K562 (cell line): ENCODE data around the gene CHCHD6. TPM values are rescaled to one million over a fixed set of nuclear protein-coding genes. Genes with fewer than 3 reads are reported as not detected.

Source experiments
- ATAC-seq: fragments of 200-7000 bp; cut with Tn5 transposase; 3 replicates; pipeline ENCODE4 v1.9.1; 2020; ENCODE audit warnings: moderate library complexity
- BruUV-seq: library from RNA; stranded (reverse); fragments of 400-500 nt; replicated peaks from 2 replicates; lab custom pipeline; 2021; lab: Mats Ljungman, UMichigan
- CTCF ChIA-PET: fragments of 300-600 bp; formaldehyde crosslinking; extraction: SDS; loops from one replicate; lab custom pipeline; 2021; ENCODE audit warnings: low intra/inter-chr PET ratio; lab: Yijun Ruan, JAX
- POLR2A ChIA-PET: fragments of 300-600, 350-650 bp; sonication (Branson Sonifier 250); formaldehyde crosslinking; extraction: SDS; loops from one replicate; lab custom pipeline; 2021; ENCODE audit warnings: antibody characterized with exemption, inconsistent platforms; lab: Yijun Ruan, JAX
- DNase-seq, 4 experiments: peaks; one replicate each; pipeline versions ENCODE4 v3.0.0 to v3.0.0-alpha.2; 2011 to 2018; ENCODE audit warnings: low spot score in 3 of 4, mixed read lengths in 3 of 4; ENCODE audit errors: extremely low read depth in 1 of 4
- FAIRE-seq: peaks from 2 replicates; lab custom pipeline; 2011; peaks lifted over from hg19 to GRCh38; lab: Jason Lieb, UNC
- H2AFZ ChIP-seq: 2 replicates; pipeline ENCODE4 v1.6.0; 2011; ENCODE audit warnings: low read depth, low read length, control low read depth, inconsistent platforms
- H3K27ac ChIP-seq: fragments of 200-600 bp; 3 replicates; pipeline ENCODE4 v1.8.0; 2011; ENCODE audit warnings: low read depth, mild to moderate bottlenecking, control low read depth, inconsistent platforms, low read length, moderate library complexity, mixed read lengths; ENCODE audit errors: extremely low read depth
- H3K27me3 ChIP-seq, 2 experiments: fragments of 300-600 bp in 1 of 2; 2 replicates in 1 of 2; 3 replicates in 1 of 2; pipeline versions ENCODE4 v1.6.0 to v1.8.0; 2011; ENCODE audit warnings: inconsistent platforms in 2 of 2, low read length in 2 of 2, mild to moderate bottlenecking in 1 of 2, mixed read lengths in 1 of 2, moderate library complexity in 1 of 2; ENCODE audit not compliant: control insufficient read depth in 2 of 2, insufficient read depth in 2 of 2
- H3K36me3 ChIP-seq: fragments of 300-600 bp; 3 replicates; pipeline ENCODE4 v1.8.0; 2011; ENCODE audit warnings: mild to moderate bottlenecking, low read length, inconsistent platforms; ENCODE audit not compliant: control insufficient read depth, insufficient read depth
- H3K4me1 ChIP-seq, 2 experiments: fragments of 200-600 bp in 1 of 2; replicated peaks in 1 of 2; 2 replicates in 1 of 2; 3 replicates in 1 of 2; pipeline versions ENCODE4 v1.5.1 to v1.8.0; 2011; ENCODE audit warnings: inconsistent platforms in 2 of 2, low read length in 2 of 2, mild to moderate bottlenecking in 1 of 2, mixed read lengths in 1 of 2, moderate library complexity in 1 of 2; ENCODE audit not compliant: control insufficient read depth in 2 of 2, insufficient read depth in 2 of 2
- H3K4me2 ChIP-seq: 2 replicates; pipeline ENCODE4 v1.6.1; 2011; ENCODE audit warnings: low read length, control low read depth, inconsistent platforms, mixed read lengths; ENCODE audit not compliant: insufficient read depth
- H3K4me3 ChIP-seq: fragments of 200-600 bp; sonication (generic), shearing (Covaris generic); 2 replicates; pipeline ENCODE4 v1.5.1; 2016; ENCODE audit warnings: control low read depth, inconsistent platforms
- H3K79me2 ChIP-seq: fragments of 200-600 bp; 3 replicates; pipeline ENCODE4 v1.8.0; 2011; ENCODE audit warnings: low read length, inconsistent platforms; ENCODE audit not compliant: control insufficient read depth, insufficient read depth
- H3K9ac ChIP-seq, 2 experiments: 2 replicates each; pipeline versions ENCODE4 v1.6.0 to v1.6.1; 2011; ENCODE audit warnings: low read depth in 2 of 2, low read length in 2 of 2, control low read depth in 1 of 2, inconsistent platforms in 1 of 2, mild to moderate bottlenecking in 1 of 2, mixed read lengths in 1 of 2; ENCODE audit not compliant: insufficient read depth in 1 of 2
- H3K9me1 ChIP-seq: one replicate; pipeline ENCODE4 v1.6.0; 2011; ENCODE audit warnings: inconsistent platforms, mild to moderate bottlenecking, low read length, moderate library complexity; ENCODE audit not compliant: control insufficient read depth, insufficient read depth
- H3K9me3 ChIP-seq: replicated peaks from 2 replicates; pipeline ENCODE4 v1.5.1; 2011; ENCODE audit warnings: low read depth, low read length, inconsistent platforms; ENCODE audit not compliant: control insufficient read depth, insufficient read depth
- H4K20me1 ChIP-seq: replicated peaks from 2 replicates; pipeline ENCODE4 v1.6.1; 2011; ENCODE audit warnings: low read length, inconsistent platforms, mixed read lengths; ENCODE audit not compliant: control insufficient read depth, insufficient read depth
- BHLHE40 ChIP-seq: IDR thresholded peaks from 2 replicates; pipeline ENCODE4 v1.6.1; 2011; ENCODE audit warnings: low read length, improper control_type of control experiment
- CBX2 ChIP-seq: fragments of 200-600 bp; sonication (generic); IDR thresholded peaks from one replicate; pipeline ENCODE4 v1.6.1; 2012; ENCODE audit warnings: mild to moderate bottlenecking, low read length, inconsistent platforms; ENCODE audit not compliant: insufficient read depth, poor library complexity, severe bottlenecking
- CXXC5 ChIP-seq: fragments of 250-450 bp; sonication (Bioruptor Pico); IDR thresholded peaks from 2 replicates; pipeline ENCODE4 v1.8.0; 2022; ENCODE audit warnings: inconsistent platforms, mild to moderate bottlenecking, moderate library complexity
- DNMT1 ChIP-seq: fragments of 450-650 bp; IDR thresholded peaks from 2 replicates; pipeline ENCODE4 v1.6.1; 2016; ENCODE audit warnings: antibody characterized with exemption, mild to moderate bottlenecking
- PCBP1 ChIP-seq: fragments of 200-400 bp; formaldehyde crosslinking; IDR thresholded peaks from 2 replicates; pipeline ENCODE4 v1.6.1; 2018; ENCODE audit warnings: mild to moderate bottlenecking, low read depth, low read length; ENCODE audit not compliant: poor library complexity, severe bottlenecking
- SETDB1 ChIP-seq: IDR thresholded peaks from one replicate; pipeline ENCODE4 v1.6.1; 2012; ENCODE audit warnings: low read length, control low read depth, inconsistent platforms
- ZNF121 ChIP-seq: sonication (generic); formaldehyde crosslinking; conservative IDR thresholded peaks from 2 replicates; pipeline ENCODE4 v1.8.0; 2022; ENCODE audit warnings: missing genetic modification reagents
- ZNF184 ChIP-seq: sonication (generic); formaldehyde crosslinking; IDR thresholded peaks from 2 replicates; pipeline ENCODE4 v1.5.0; 2020; ENCODE audit warnings: missing genetic modification reagents
- ZNF277 ChIP-seq: fragments of 250-450 bp; sonication (Bioruptor Pico); IDR thresholded peaks from 2 replicates; pipeline ENCODE4 v1.8.0; 2022; ENCODE audit warnings: inconsistent platforms, mild to moderate bottlenecking, moderate library complexity, borderline replicate concordance
- ZNF407 ChIP-seq: fragments of 450-650 bp; IDR thresholded peaks from 2 replicates; pipeline ENCODE4 v1.6.1; 2016; ENCODE audit warnings: low read depth
- WGBS: fragments of 100-300 bp; shearing (Covaris generic); methylation state at CpG from one replicate; pipeline ENCODE4 v1.1.6; 2016; ENCODE audit warnings: low coverage, mixed read lengths; ENCODE audit not compliant: insufficient coverage; ENCODE audit errors: missing lambda C conversion rate; 5-methylcytosine and 5-hydroxymethylcytosine counted together
- in situ Hi-C: fragments of 300-500 bp; cut with MboI; formaldehyde crosslinking; loops from 4 replicates; pipeline ENCODE4 v1.15.0; 2018; ENCODE audit warnings: inconsistent platforms, mixed read lengths
- intact Hi-C: fragments of 100-400 bp; cut with micrococcal nuclease; formaldehyde crosslinking; loops from 2 replicates; pipeline ENCODE4 v1.14.2; 2022
- polyA plus RNA-seq, 8 experiments: library from polyadenylated mRNA; depleted of rRNA in 4 of 8; stranded (reverse) in 5 of 8; unstranded in 3 of 8; fragments of >200 nt; fragmentation: Nextera tagmentation in 2 of 8; fragmentation: Illumina TruSeq in 1 of 8; extraction: Ambion mirVana in 2 of 8; extraction: Trizol in 1 of 8; gene quantifications; 2 replicates each; pipeline versions ENCODE4 v1.2.1 to v1.2.3, GENCODE V29; 2011 to 2014; ENCODE audit warnings: inconsistent platforms in 1 of 8, missing spikeins in 1 of 8
- total RNA-seq, 7 experiments: library from RNA; depleted of rRNA in 6 of 7; stranded (reverse); fragments of >200 nt in 6 of 7; fragmentation: Illumina TruSeq in 2 of 7; extraction: Trizol in 2 of 7; gene quantifications; 2 replicates each; pipeline versions ENCODE4 v1.2.1 to v1.2.3, GENCODE V29; 2011 to 2021; ENCODE audit warnings: low replicate concordance in 1 of 7
- TF ChIP-seq, protein P1 (sequence below), 2 experiments: fragments of 450-650 bp; conservative IDR thresholded peaks; 2 replicates each; pipeline ENCODE4 v1.6.1; 2017; ENCODE audit warnings: mild to moderate bottlenecking in 2 of 2, moderate library complexity in 2 of 2

The CHCHD6 gene
- total and polyA plus RNA-seq, 9 of the 15 experiments (the other 6 are each of a cell fraction or from before 2014, with no cell fraction given) = 4.6 to 18.6 (median 10.9) TPM

DNA sequence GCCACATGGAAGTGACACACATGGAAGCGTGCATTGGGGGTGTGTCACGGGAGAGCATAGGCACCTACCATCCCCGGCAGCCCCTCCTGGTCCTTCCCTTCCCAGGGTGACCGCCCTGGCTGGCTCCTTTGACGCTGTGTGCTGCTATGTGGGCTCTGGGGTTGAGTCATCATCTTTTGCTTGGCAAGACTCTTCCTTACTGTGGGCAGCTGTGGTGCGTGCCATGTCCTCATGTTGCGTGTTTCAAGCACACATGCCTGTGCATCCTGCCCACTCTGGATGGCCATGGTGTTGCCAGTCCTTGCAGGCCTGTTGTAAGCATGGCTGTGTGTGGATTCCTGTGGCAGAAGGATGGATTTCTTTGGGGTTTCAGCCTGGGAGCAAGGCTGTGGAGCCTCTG, 292.9 kb downstream of the CHCHD6 start:
- Histone ChIP-seq H3K9ac (no peak overlapping the region), H4K20me1 (peaks cover 28% of the 10 kb centered on the region; the same call in 1 of the 2 replicates), H3K4me3 (no peak overlapping the region), H3K36me3 (peaks cover 24% of the 10 kb centered on the region; the same call in 1 of the 3 replicates), H3K27ac (no peak overlapping the region), H3K4me2 (no peak overlapping the region), H2AFZ (no peak overlapping the region), H3K27me3 (no peaks in the 10 kb centered on the region), H3K4me1 (peaks cover 0 to 36% of the 10 kb centered on the region in 2 experiments; a peak in 2 of 5 replicates), H3K9me1 (peaks cover 3% of the 10 kb centered on the region), H3K79me2 (peaks cover 64% of the 10 kb centered on the region), H3K9me3 (no peaks in the 10 kb centered on the region)
- FAIRE-seq (no peak), DNase-seq (no peak), ATAC-seq (no peak)
- 100% methylated on average over 2 of the region's 7 CpGs for whole genome bisulfite sequencing
- ChIA-PET CTCF (no interaction called here), POLR2A (no interaction called here)
- TF ChIP-seq ZNF121 (CRISPR knock-in tag) = no peak
- no peak for TF ChIP-seq CBX2
- no peak for TF ChIP-seq CXXC5 (CRISPR knock-in tag)
- TF ChIP-seq ZNF277 (CRISPR knock-in tag) = no peak
- no peak for TF ChIP-seq DNMT1
- no peak for TF ChIP-seq BHLHE40
- no peak for TF ChIP-seq SETDB1
- no peak for TF ChIP-seq ZNF407
- TF ChIP-seq ZNF184 = no peak
- TF ChIP-seq, protein P1, sequence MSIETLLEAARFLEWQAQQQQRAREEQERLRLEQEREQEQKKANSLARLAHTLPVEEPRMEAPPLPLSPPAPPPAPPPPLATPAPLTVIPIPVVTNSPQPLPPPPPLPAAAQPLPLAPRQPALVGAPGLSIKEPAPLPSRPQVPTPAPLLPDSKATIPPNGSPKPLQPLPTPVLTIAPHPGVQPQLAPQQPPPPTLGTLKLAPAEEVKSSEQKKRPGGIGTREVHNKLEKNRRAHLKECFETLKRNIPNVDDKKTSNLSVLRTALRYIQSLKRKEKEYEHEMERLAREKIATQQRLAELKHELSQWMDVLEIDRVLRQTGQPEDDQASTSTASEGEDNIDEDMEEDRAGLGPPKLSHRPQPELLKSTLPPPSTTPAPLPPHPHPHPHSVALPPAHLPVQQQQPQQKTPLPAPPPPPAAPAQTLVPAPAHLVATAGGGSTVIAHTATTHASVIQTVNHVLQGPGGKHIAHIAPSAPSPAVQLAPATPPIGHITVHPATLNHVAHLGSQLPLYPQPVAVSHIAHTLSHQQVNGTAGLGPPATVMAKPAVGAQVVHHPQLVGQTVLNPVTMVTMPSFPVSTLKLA (conservative IDR thresholded peaks at IDR 0.05) = no peak
- no peak for TF ChIP-seq PCBP1
- in situ Hi-C loops = no loop called here
- intact Hi-C loops = no loop called here
- BruUV-seq = no TSS peak
